SK-N-SH (cell line): ENCODE data around the gene LRRC45. TPM values are rescaled to one million over a fixed set of nuclear protein-coding genes. Genes with fewer than 3 reads are reported as not detected.
A peak's percentile ranks its signal among the peaks of the same experiment; 100 is the strongest.

Experiments used
- CTCF ChIA-PET: fragments of 300-600, 350-600 bp; formaldehyde crosslinking; extraction: SDS; loops from one replicate; lab custom pipeline; 2021; lab: Yijun Ruan, JAX
- POLR2A ChIA-PET: fragments of 350-600 bp; sonication (Branson Sonifier 250); formaldehyde crosslinking; extraction: SDS; loops from one replicate; lab custom pipeline; 2020; ENCODE audit warnings: antibody characterized with exemption, inconsistent platforms; lab: Yijun Ruan, JAX
- DNase-seq: peaks from one replicate; pipeline ENCODE4 v3.0.0; 2012
- H2AFZ ChIP-seq: fragments of 200-600 bp; sonication (generic); 2 replicates; pipeline ENCODE4 v1.8.1; 2016; ENCODE audit warnings: antibody characterized with exemption, mild to moderate bottlenecking, low read depth
- H3F3A ChIP-seq: fragments of 200-600 bp; sonication (generic); replicated peaks from 2 replicates; pipeline ENCODE3; 2016; ENCODE audit warnings: antibody characterized with exemption, mild to moderate bottlenecking; ENCODE audit not compliant: insufficient read depth
- H3K27ac ChIP-seq, 2 experiments: fragments of 200-500 bp in 1 of 2; fragments of 200-600 bp in 1 of 2; sonication (Bioruptor generic) in 1 of 2; sonication (generic), shearing (Covaris generic) in 1 of 2; 2 replicates each; pipeline versions ENCODE4 v1.5.1 to v1.6.1; 2014 to 2016; ENCODE audit warnings: low read depth in 2 of 2, inconsistent platforms in 1 of 2, low read length in 1 of 2, mild to moderate bottlenecking in 1 of 2, mixed read lengths in 1 of 2
- H3K27me3 ChIP-seq: fragments of 200-600 bp; sonication (generic), shearing (Covaris generic); 2 replicates; pipeline ENCODE4 v1.6.1; 2016; ENCODE audit warnings: mixed run types; ENCODE audit not compliant: insufficient read depth
- H3K36me3 ChIP-seq, 2 experiments: fragments of 200-500 bp in 1 of 2; fragments of 200-600 bp in 1 of 2; sonication (Bioruptor generic) in 1 of 2; sonication (generic) in 1 of 2; replicated peaks in 1 of 2; 2 replicates each; pipeline versions ENCODE3 to v1.5.1; 2014 to 2016; ENCODE audit warnings: low read length in 1 of 2, mild to moderate bottlenecking in 1 of 2; ENCODE audit not compliant: insufficient read depth in 2 of 2, control insufficient read depth in 1 of 2
- H3K4me1 ChIP-seq, 2 experiments: fragments of 200-500 bp in 1 of 2; fragments of 200-600 bp in 1 of 2; sonication (Bioruptor generic) in 1 of 2; sonication (generic), shearing (Covaris generic) in 1 of 2; 2 replicates each; pipeline versions ENCODE4 v1.5.1 to v1.6.1; 2014 to 2016; ENCODE audit warnings: low read depth in 1 of 2, low read length in 1 of 2, mixed run types in 1 of 2; ENCODE audit not compliant: insufficient read depth in 2 of 2, control insufficient read depth in 1 of 2
- H3K4me2 ChIP-seq: fragments of 200-600 bp; sonication (generic), shearing (Covaris generic); 2 replicates; pipeline ENCODE4 v1.6.1; 2017; ENCODE audit warnings: mixed run types
- H3K4me3 ChIP-seq, 2 experiments: fragments of 200-500 bp in 1 of 2; fragments of 200-600 bp in 1 of 2; sonication (Bioruptor generic) in 1 of 2; sonication (generic), shearing (Covaris generic) in 1 of 2; 2 replicates each; pipeline versions ENCODE4 v1.5.1 to v1.8.1; 2014 to 2016; ENCODE audit warnings: low read depth in 2 of 2, inconsistent platforms in 1 of 2, low read length in 1 of 2, mild to moderate bottlenecking in 1 of 2, mixed read lengths in 1 of 2, moderate library complexity in 1 of 2
- H3K79me2 ChIP-seq: fragments of 200-600 bp; sonication (generic); 2 replicates; pipeline ENCODE4 v1.8.1; 2017; ENCODE audit warnings: mild to moderate bottlenecking; ENCODE audit not compliant: insufficient read depth
- H3K9ac ChIP-seq: fragments of 200-600 bp; sonication (generic); 2 replicates; pipeline ENCODE4 v1.6.1; 2017; ENCODE audit warnings: mixed run types
- H3K9me2 ChIP-seq: fragments of 200-600 bp; sonication (generic); 2 replicates; pipeline ENCODE4 v1.6.1; 2017; ENCODE audit warnings: mixed run types
- H3K9me3 ChIP-seq: fragments of 200-600 bp; sonication (generic); 2 replicates; pipeline ENCODE4 v1.6.1; 2017; ENCODE audit warnings: mixed run types, mild to moderate bottlenecking, moderate library complexity
- H4K20me1 ChIP-seq: fragments of 200-600 bp; sonication (generic); 2 replicates; pipeline ENCODE4 v1.6.1; 2017; ENCODE audit warnings: mild to moderate bottlenecking, mixed run types; ENCODE audit not compliant: insufficient read depth
- EZH2phosphoT487 ChIP-seq: fragments of 200-600 bp; sonication (generic); IDR thresholded peaks from 2 replicates; pipeline ENCODE4 v1.6.1; 2017; ENCODE audit warnings: low read depth, mixed run types, mild to moderate bottlenecking, antibody characterized with exemption, moderate library complexity, borderline replicate concordance
- FOXJ3 ChIP-seq: sonication (generic); formaldehyde crosslinking; IDR thresholded peaks from 2 replicates; pipeline ENCODE4 v1.5.1; 2020; ENCODE audit warnings: mild to moderate bottlenecking, missing genetic modification reagents
- FOXM1 ChIP-seq: IDR thresholded peaks from 2 replicates; pipeline ENCODE4 v1.4.0; 2012; ENCODE audit warnings: low read depth, mild to moderate bottlenecking
- GATA2 ChIP-seq: sonication (generic); formaldehyde crosslinking; IDR thresholded peaks from 2 replicates; pipeline ENCODE4 v1.5.0; 2020; ENCODE audit warnings: mild to moderate bottlenecking, missing genetic modification reagents
- NRF1 ChIP-seq: IDR thresholded peaks from 2 replicates; pipeline ENCODE4 v1.6.1; 2012; ENCODE audit warnings: low read depth, mild to moderate bottlenecking, low read length
- RCOR1 ChIP-seq: fragments of 150-350 bp; IDR thresholded peaks from 2 replicates; pipeline ENCODE4 v1.6.1; 2017; ENCODE audit warnings: antibody characterized with exemption, low read length
- TCF12 ChIP-seq: IDR thresholded peaks from 2 replicates; pipeline ENCODE4 v1.4.0; 2012
- USF1 ChIP-seq: IDR thresholded peaks from 2 replicates; pipeline ENCODE4 v1.4.0; 2012; ENCODE audit warnings: low read depth, borderline replicate concordance
- YY1 ChIP-seq: IDR thresholded peaks from 2 replicates; pipeline ENCODE4 v1.4.0; 2012; ENCODE audit warnings: low read depth, mild to moderate bottlenecking
- WGBS: methylation state at CpG from one replicate; pipeline ENCODE4 v1.1.6; 2017; ENCODE audit warnings: low lambda C conversion rate; 5-methylcytosine and 5-hydroxymethylcytosine counted together
- polyA plus RNA-seq, 3 experiments: library from polyadenylated mRNA; depleted of rRNA; stranded (reverse); fragments of >200 nt; gene quantifications; 2 replicates each; pipeline ENCODE4 v1.2.3, GENCODE V29; 2012
- TF ChIP-seq, protein P1 (sequence below): fragments of 150-350 bp; IDR thresholded peaks from 2 replicates; pipeline ENCODE4 v1.6.1; 2017; ENCODE audit warnings: antibody characterized with exemption, low read length, low read depth, borderline replicate concordance
- TF ChIP-seq, protein P2 (sequence below): IDR thresholded peaks from 2 replicates; pipeline ENCODE4 v1.4.0; 2012; ENCODE audit warnings: low read depth, borderline replicate concordance
- TF ChIP-seq, protein P3 (sequence below): IDR thresholded peaks from 2 replicates; pipeline ENCODE4; 2012

Gene LRRC45
- polyA plus RNA-seq, 1 of the 3 experiments (the other 2 are of a cell fraction), result 31.5 TPM

GRCh38 chr17:82049106-82049505, 26.0 kb downstream of the LRRC45 start (continued):
- TF ChIP-seq, protein P1, sequence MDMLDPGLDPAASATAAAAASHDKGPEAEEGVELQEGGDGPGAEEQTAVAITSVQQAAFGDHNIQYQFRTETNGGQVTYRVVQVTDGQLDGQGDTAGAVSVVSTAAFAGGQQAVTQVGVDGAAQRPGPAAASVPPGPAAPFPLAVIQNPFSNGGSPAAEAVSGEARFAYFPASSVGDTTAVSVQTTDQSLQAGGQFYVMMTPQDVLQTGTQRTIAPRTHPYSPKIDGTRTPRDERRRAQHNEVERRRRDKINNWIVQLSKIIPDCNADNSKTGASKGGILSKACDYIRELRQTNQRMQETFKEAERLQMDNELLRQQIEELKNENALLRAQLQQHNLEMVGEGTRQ, result no peak
- TF ChIP-seq EZH2phosphoT487 (no peak), GATA2 (CRISPR knock-in tag) (no peak), FOXM1 (no peak), FOXJ3 (CRISPR knock-in tag) (no peak)
- TF ChIP-seq, all 33 proteins: peak for 0

DNA sequence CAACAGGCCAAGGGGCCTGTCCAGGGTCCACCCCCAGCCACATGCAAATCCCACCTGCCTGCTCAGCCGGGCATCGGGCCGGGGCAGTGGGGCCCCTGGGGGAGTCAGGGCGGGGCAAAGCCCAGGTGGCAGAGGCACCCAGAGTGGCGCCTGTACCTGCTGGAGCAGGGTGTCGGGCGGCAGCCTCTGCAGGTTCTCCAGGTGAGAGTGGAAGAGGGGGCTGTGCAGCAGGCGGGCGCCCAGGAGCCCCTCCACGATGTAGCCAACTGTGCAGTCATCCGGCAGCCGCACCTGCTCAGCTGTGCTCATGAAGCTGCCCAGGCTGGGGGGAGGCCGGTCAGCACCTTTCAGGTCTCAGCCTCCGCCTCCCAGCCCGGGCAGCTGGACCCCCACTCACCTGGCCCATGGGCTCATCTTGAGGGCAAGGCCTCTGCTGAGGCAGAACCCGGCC, 26.4 kb downstream of the LRRC45 start:
- Histone ChIP-seq H3K79me2 (peaks cover 41% of the 10 kb centered on the region), H3K9me3 (no peaks in the 10 kb centered on the region), H4K20me1 (peaks cover 14% of the 10 kb centered on the region; the same call in 1 of the 2 replicates), H3K9ac (no peak overlapping the region), H3K27ac (no peak overlapping the region), H3K4me1 (peaks cover 0 to 25% of the 10 kb centered on the region in 2 experiments; a peak in 2 of 4 replicates), H3K9me2 (no peaks in the 10 kb centered on the region), H3K4me2 (0 out of 2 replicates have a peak overlapping the region, but pooled peaks have one; percentile 92), H3K36me3 (peaks cover 25 to 50% of the 10 kb centered on the region in 2 experiments), H3F3A (peaks cover 5% of the 10 kb centered on the region), H3K27me3 (no peaks in the 10 kb centered on the region), H2AFZ (no peak overlapping the region), H3K4me3 (no peak overlapping the region)
- POLR2A ChIA-PET, result interaction anchor here (0.6 kb wide), 1 partner anchor 92 kb away, joined by 3 read pairs; no protein-coding TSS in a partner anchor
- TF ChIP-seq GATA2 (CRISPR knock-in tag) (no peak), NRF1 (no peak), RCOR1 (no peak), YY1 (no peak), USF1 (no peak), TCF12 (no peak)
- TF ChIP-seq, protein P1, result no peak
- TF ChIP-seq, protein P2, sequence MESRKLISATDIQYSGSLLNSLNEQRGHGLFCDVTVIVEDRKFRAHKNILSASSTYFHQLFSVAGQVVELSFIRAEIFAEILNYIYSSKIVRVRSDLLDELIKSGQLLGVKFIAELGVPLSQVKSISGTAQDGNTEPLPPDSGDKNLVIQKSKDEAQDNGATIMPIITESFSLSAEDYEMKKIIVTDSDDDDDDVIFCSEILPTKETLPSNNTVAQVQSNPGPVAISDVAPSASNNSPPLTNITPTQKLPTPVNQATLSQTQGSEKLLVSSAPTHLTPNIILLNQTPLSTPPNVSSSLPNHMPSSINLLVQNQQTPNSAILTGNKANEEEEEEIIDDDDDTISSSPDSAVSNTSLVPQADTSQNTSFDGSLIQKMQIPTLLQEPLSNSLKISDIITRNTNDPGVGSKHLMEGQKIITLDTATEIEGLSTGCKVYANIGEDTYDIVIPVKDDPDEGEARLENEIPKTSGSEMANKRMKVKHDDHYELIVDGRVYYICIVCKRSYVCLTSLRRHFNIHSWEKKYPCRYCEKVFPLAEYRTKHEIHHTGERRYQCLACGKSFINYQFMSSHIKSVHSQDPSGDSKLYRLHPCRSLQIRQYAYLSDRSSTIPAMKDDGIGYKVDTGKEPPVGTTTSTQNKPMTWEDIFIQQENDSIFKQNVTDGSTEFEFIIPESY, result no peak
- TF ChIP-seq, protein P3, sequence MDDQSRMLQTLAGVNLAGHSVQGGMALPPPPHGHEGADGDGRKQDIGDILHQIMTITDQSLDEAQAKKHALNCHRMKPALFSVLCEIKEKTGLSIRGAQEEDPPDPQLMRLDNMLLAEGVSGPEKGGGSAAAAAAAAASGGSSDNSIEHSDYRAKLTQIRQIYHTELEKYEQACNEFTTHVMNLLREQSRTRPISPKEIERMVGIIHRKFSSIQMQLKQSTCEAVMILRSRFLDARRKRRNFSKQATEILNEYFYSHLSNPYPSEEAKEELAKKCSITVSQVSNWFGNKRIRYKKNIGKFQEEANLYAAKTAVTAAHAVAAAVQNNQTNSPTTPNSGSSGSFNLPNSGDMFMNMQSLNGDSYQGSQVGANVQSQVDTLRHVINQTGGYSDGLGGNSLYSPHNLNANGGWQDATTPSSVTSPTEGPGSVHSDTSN, result no peak
- DNase-seq, result no peak
- CTCF ChIA-PET, result interaction anchor here (0.9 to 4.1 kb wide), 5 partner anchors 13 to 90 kb away, joined by 3 to 45 read pairs (median 18); partner anchors contain the start of genes DCXR and RAC3
- 97% methylated on average over 13 of the region's 16 CpGs for WGBS
